HEK293T (cell line): ENCODE data around the gene MTM1.
A peak's percentile ranks its signal among the peaks of the same experiment; 100 is the strongest.

ENCODE experiments used
- CTCF ChIA-PET: fragments of 350-600 bp; formaldehyde crosslinking; extraction: SDS; loops from one replicate; lab custom pipeline; 2021; ENCODE audit warnings: antibody characterized with exemption, inconsistent platforms; lab: Yijun Ruan, JAX
- POLR2A ChIA-PET: fragments of 350-600 bp; formaldehyde crosslinking; extraction: SDS; loops from one replicate; lab custom pipeline; 2020; ENCODE audit warnings: antibody characterized with exemption, inconsistent platforms; lab: Yijun Ruan, JAX
- DNase-seq: peaks from one replicate; pipeline ENCODE4 v3.0.0; 2012; ENCODE audit warnings: mixed read lengths; ENCODE audit errors: extremely low spot score
- ARNT ChIP-seq: fragments of 450-650 bp; IDR thresholded peaks from 2 replicates; pipeline ENCODE4 v1.6.1; 2017; ENCODE audit warnings: mild to moderate bottlenecking
- BHLHE40 ChIP-seq: fragments of 450-650 bp; IDR thresholded peaks from 2 replicates; pipeline ENCODE4 v1.6.1; 2016; ENCODE audit warnings: mild to moderate bottlenecking, moderate library complexity, borderline replicate concordance
- CTBP1 ChIP-seq: fragments of 450-650 bp; IDR thresholded peaks from 2 replicates; pipeline ENCODE4 v1.6.1; 2016; ENCODE audit warnings: borderline replicate concordance
- ELF4 ChIP-seq: fragments of 450-650 bp; IDR thresholded peaks from 2 replicates; pipeline ENCODE4 v1.6.1; 2017; ENCODE audit warnings: antibody characterized with exemption
- FOXA1 ChIP-seq: fragments of 450-650 bp; IDR thresholded peaks from 2 replicates; pipeline ENCODE4 v1.6.1; 2016; ENCODE audit warnings: mild to moderate bottlenecking
- FOXK2 ChIP-seq: fragments of 450-650 bp; IDR thresholded peaks from 2 replicates; pipeline ENCODE4 v1.6.1; 2016; ENCODE audit warnings: mild to moderate bottlenecking
- FOXM1 ChIP-seq: fragments of 450-650 bp; IDR thresholded peaks from 2 replicates; pipeline ENCODE4 v1.6.1; 2017; ENCODE audit warnings: mild to moderate bottlenecking, borderline replicate concordance
- HDGF ChIP-seq: fragments of 450-650 bp; IDR thresholded peaks from 2 replicates; pipeline ENCODE4 v1.6.1; 2017; ENCODE audit warnings: antibody characterized with exemption, borderline replicate concordance
- L3MBTL2 ChIP-seq: fragments of 450-650 bp; conservative IDR thresholded peaks from 2 replicates; pipeline ENCODE4 v1.6.1; 2016; ENCODE audit warnings: mild to moderate bottlenecking
- LEF1 ChIP-seq: fragments of 450-650 bp; IDR thresholded peaks from 2 replicates; pipeline ENCODE4 v1.6.1; 2017; ENCODE audit warnings: mild to moderate bottlenecking, borderline replicate concordance
- NFRKB ChIP-seq: fragments of 450-650 bp; IDR thresholded peaks from 2 replicates; pipeline ENCODE4 v1.6.1; 2016; ENCODE audit warnings: mild to moderate bottlenecking, moderate library complexity
- SP1 ChIP-seq: fragments of 450-650 bp; IDR thresholded peaks from 2 replicates; pipeline ENCODE4 v1.6.1; 2017
- SUZ12 ChIP-seq: fragments of 450-650 bp; IDR thresholded peaks from 2 replicates; pipeline ENCODE4 v1.6.1; 2016; ENCODE audit warnings: mild to moderate bottlenecking
- TARDBP ChIP-seq: fragments of 450-650 bp; IDR thresholded peaks from 2 replicates; pipeline ENCODE4 v1.6.1; 2016
- ZNF384 ChIP-seq: fragments of 450-650 bp; IDR thresholded peaks from 2 replicates; pipeline ENCODE4 v1.6.1; 2016
- TF ChIP-seq, protein P1 (sequence below): fragments of 450-650 bp; IDR thresholded peaks from 2 replicates; pipeline ENCODE4 v1.6.1; 2016

The MTM1 gene

DNA sequence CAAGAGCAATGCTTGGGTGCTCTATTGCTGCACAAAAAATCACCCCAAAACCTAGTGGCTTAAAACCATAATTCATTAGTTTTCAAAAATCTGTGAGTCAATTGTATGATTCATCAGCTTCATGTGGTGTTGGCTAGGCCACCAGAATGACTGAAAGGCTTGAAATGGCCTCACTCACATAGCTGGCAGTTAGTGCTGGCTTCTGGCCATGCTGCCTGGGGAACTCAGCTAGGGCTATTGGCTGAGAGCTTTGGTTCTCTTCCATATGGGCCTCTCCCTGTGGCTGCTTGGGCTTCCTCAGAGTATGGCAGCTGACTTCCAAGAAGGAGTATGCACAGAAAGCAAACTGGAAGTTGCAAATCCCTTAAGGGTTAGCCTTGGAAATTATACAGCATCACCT, 121.7 kb downstream of the MTM1 start:
- TF ChIP-seq ZNF384 (no peak), BHLHE40 (no peak), TARDBP (no peak), FOXK2 (no peak), ARNT (no peak), ELF4 (no peak), LEF1 (no peak), NFRKB (no peak), HDGF (no peak), SUZ12 (no peak), FOXA1 (no peak), L3MBTL2 (no peak), SP1 (no peak), CTBP1 (no peak), FOXM1 (no peak)
- TF ChIP-seq, protein P1, sequence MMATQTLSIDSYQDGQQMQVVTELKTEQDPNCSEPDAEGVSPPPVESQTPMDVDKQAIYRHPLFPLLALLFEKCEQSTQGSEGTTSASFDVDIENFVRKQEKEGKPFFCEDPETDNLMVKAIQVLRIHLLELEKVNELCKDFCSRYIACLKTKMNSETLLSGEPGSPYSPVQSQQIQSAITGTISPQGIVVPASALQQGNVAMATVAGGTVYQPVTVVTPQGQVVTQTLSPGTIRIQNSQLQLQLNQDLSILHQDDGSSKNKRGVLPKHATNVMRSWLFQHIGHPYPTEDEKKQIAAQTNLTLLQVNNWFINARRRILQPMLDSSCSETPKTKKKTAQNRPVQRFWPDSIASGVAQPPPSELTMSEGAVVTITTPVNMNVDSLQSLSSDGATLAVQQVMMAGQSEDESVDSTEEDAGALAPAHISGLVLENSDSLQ, result no peak
- DNase-seq, result no peak
- ChIA-PET CTCF (no interaction called here), POLR2A (no interaction called here)

DNA sequence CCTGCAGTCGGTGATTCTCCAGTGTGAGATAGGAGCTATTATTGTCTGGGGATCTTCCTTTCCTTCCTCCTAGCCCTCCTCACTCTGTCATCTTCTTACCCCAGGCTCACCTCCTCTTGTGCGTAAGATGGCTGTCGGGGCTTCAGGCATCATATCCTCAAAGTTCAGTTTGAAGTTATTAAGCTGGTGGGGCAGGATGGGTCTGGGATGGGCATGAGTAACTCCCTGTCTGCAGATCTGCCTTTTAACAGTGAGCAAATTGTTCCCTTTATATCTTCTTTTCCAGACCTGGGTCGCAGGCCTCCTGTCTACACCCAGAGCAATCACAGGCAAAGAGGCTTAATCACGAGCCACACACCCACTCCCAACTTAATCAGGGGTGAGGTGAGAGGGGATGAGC, 123.9 kb downstream of the MTM1 start:
- TF ChIP-seq L3MBTL2 (no peak), ZNF384 (no peak), FOXA1 (no peak), FOXK2 (no peak), HDGF (no peak), NFRKB (no peak)
- ChIA-PET POLR2A (no interaction called here), CTCF (interaction anchor here (2.8 kb wide), 1 partner anchor 9 kb away, joined by 13 read pairs; no protein-coding TSS in a partner anchor)
- DNase-seq, result no peak

DNA sequence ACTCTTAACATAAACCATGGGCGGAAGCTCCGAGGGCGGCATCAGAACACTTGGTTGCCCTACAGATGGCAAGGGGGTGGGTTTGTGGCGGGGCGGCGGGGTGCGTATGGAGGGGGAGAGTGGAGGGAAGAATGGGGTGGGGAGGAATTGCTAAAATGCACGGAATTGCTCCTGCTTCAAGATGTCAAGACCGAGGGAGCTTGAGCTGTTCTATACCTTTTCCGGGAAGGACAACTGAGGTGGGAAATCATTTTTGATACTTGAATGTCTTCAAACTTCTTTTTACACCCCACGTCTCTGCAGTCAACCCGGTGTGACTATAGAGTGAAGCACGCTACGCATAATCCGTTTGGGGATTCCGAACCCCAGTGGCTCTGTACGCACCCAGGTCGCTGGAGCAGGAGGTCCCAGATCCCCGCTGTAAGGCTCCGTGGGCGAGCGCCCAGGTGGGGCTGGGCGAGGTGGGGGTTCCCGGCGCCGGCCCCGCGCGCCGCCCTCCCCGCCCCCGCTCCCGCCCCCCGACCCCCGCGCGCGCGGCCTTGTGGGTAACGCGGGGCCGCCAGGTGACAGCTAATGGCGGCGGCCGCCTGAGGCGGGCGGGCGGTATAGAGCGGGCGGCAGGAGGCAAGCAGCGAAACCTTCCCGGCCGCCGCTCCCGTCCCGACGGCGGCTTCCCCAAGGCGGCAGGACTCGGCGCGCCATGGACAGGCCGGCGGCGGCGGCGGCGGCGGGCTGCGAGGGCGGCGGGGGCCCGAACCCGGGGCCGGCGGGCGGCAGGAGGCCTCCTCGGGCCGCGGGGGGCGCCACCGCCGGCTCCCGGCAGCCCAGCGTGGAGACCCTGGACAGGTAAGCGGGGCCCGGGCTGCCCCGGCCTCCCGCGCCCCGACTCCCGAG, 124.7 kb downstream of the MTM1 start, which contains the start of gene MTMR1:
Gene MTMR1 (plus strand): TSS at position 566 of the 894 bp plus-strand sequence. CDS start 135 bp downstream, at position 701.
- DNase-seq, result peak; percentile 70
- TF ChIP-seq ARNT (no peak), NFRKB (no peak)
- POLR2A ChIA-PET, result interaction anchor here (0.6 kb wide), 1 partner anchor 20 kb away, joined by 3 read pairs; no protein-coding TSS in a partner anchor
- CTCF ChIA-PET, result interaction anchor here (2.8 kb wide), 1 partner anchor 9 kb away, joined by 13 read pairs; no protein-coding TSS in a partner anchor

DNA sequence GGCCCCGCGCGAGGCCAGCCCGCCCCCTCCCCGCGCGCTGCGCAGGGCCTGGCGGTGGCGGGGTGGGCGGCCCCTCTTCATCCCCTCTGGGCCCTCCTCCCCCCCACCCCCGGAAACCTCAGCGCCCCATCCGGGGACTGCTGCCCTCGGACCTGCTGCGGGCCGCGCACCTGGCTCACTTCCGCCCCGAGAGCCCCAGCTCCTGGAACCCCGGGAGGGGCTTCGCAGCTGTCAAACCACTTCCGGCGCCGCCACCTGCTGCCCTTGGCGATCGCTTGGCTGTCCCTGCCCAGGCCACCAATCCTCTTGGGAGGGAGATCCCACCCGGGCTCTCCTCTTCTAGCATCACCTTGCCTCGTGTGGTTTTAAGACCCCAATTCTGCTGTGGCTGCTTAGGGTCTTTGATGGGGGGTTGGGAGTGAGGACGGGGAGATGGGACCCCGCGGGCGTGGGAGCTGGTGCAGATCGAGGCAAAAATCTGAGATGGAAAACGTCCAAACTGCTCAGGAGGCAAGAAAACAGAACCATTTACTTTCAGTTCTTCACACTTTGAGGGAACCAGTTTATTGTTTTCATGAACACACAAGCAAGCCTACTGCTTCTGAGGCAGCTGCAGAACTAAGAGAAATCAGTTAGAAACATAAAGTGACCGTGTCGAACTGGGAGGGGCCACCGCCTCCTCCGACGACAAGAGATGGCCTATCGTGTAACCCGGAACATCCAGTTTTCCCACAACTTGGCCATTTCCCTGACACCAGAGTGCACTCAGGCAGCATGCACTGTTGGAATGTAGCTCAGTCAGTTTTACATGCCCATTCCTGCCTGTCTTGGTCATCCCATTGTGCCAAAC, 125.5 kb downstream of the MTM1 start:
- TF ChIP-seq CTBP1 (no peak), L3MBTL2 (peak; percentile 53; the same call in 1 of the 2 replicates)
- TF ChIP-seq, protein P1, result no peak
- DNase-seq, result peak; percentile 73
- ChIA-PET CTCF (interaction anchor here (0.6 to 2.8 kb wide), 2 partner anchors 10 to 1163 kb away, joined by 3 to 13 read pairs; no protein-coding TSS in a partner anchor), POLR2A (no interaction called here)

DNA sequence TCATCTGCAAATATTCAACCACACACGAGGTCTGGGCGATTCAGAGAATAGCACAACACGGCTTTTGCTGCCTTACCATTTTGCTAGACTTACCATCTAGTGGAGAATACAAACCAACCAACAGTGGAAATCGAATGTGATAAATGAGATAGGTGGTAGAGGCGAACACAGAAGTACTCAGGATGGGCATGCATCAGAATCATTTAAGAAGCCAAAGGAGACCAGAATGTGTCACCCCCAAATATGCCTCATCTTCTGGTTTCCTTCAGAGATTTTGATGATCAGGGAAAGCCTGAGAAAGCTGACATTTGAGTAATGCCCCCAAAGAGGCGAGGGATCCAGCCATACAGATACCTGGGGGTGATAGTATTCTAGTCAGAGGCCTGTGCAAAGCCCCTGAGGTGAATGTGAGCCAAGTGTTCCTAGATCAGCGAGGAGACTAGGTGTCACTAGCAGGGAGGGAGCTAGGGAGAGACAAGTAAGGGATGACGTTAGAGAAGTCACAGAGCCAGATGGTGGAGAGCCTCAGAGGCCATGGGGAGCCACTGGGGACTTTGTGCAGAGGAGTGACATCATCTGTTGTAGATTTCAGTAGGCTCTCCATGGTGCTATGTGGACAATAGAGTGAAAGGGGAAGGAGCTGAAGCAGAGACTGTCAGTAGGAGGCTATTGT, 126.5 kb downstream of the MTM1 start:
- CTCF ChIA-PET, result interaction anchor here (0.6 kb wide), 1 partner anchor 1164 kb away, joined by 3 read pairs; no protein-coding TSS in a partner anchor
- TF ChIP-seq, protein P1, result no peak
- no peak for TF ChIP-seq L3MBTL2
- no peak for TF ChIP-seq TARDBP
- TF ChIP-seq FOXK2, result no peak
- no peak for TF ChIP-seq CTBP1
- no peak for TF ChIP-seq NFRKB
- TF ChIP-seq FOXA1, result no peak
- no peak for TF ChIP-seq SUZ12
- no peak for TF ChIP-seq ZNF384
- TF ChIP-seq BHLHE40, result no peak
- TF ChIP-seq HDGF, result no peak
- no peak for TF ChIP-seq ARNT
- TF ChIP-seq FOXM1, result no peak
- no peak for TF ChIP-seq ELF4
- no peak for TF ChIP-seq SP1
- TF ChIP-seq LEF1, result no peak
- POLR2A ChIA-PET, result no interaction called here
- peak; percentile 12 for DNase-seq
